ENCODE data around the gene OCLN.
"Not testable (repeated sequence)": the region's sequence is repeated elsewhere in the genome, so short reads cannot be mapped to it uniquely, and the experiment has no call there.

The OCLN gene

GRCh38 chr5:69526660-69527059 lies 34.1 kb downstream of the OCLN start:
- Mint-ChIP-seq H3K27ac (no peak overlapping the region), H3K4me1 (ENCODE audit: low read depth in 2 of 2) (no peaks in the 10 kb centered on the region), H3K4me3 (no peak overlapping the region), H3K36me3 (ENCODE audit: insufficient read depth) (no peaks in the 10 kb centered on the region), H3K27me3 (peaks cover 35 to 44% of the 10 kb centered on the region in 2 donors), H3K9me3 (no peaks in the 10 kb centered on the region)
- no peak for DNase-seq
- ATAC-seq (replicated peaks) = no peak

- Mint-ChIP-seq H3K4me3 (no peak overlapping the region), H3K4me1 (ENCODE audit: low read depth in 2 of 2) (no peaks in the 10 kb centered on the region), H3K27ac (no peak overlapping the region), H3K27me3 (peaks cover 35 to 50% of the 10 kb centered on the region in 2 donors), H3K9me3 (no peaks in the 10 kb centered on the region), H3K36me3 (ENCODE audit: insufficient read depth) (no peaks in the 10 kb centered on the region)
- DNase-seq = no peak
- ATAC-seq (replicated peaks) = no peak
Measured at GRCh38 chr5:69527128-69527770, 34.7 kb downstream of the OCLN start.

- Mint-ChIP-seq H3K4me3 (no peak overlapping the region), H3K27me3 (peaks cover 37 to 53% of the 10 kb centered on the region in 2 donors), H3K9me3 (no peaks in the 10 kb centered on the region), H3K27ac (no peak overlapping the region), H3K36me3 (ENCODE audit: insufficient read depth) (no peaks in the 10 kb centered on the region), H3K4me1 (ENCODE audit: low read depth in 2 of 2) (no peaks in the 10 kb centered on the region)
- DNase-seq (no peak), ATAC-seq (replicated peaks) (no peak)
Measured at GRCh38 chr5:69528035-69528434, 35.4 kb downstream of the OCLN start.

- Mint-ChIP-seq H3K27ac (no peak overlapping the region), H3K4me3 (no peak overlapping the region), H3K4me1 (ENCODE audit: low read depth in 2 of 2) (no peaks in the 10 kb centered on the region), H3K36me3 (ENCODE audit: insufficient read depth) (no peaks in the 10 kb centered on the region), H3K9me3 (no peaks in the 10 kb centered on the region), H3K27me3 (peaks cover 37 to 53% of the 10 kb centered on the region in 2 donors)
- DNase-seq (no peak), ATAC-seq (replicated peaks) (no peak)
Measured at GRCh38 chr5:69528609-69529008, 36.0 kb downstream of the OCLN start.

- Mint-ChIP-seq H3K27me3 (peaks cover 37 to 50% of the 10 kb centered on the region in 2 donors), H3K4me1 (ENCODE audit: low read depth in 2 of 2) (no peaks in the 10 kb centered on the region), H3K9me3 (no peaks in the 10 kb centered on the region), H3K4me3 (no peak overlapping the region), H3K36me3 (ENCODE audit: insufficient read depth) (no peaks in the 10 kb centered on the region), H3K27ac (no peak overlapping the region)
- DNase-seq (no peak), ATAC-seq (replicated peaks) (no peak)
Measured at GRCh38 chr5:69530561-69531405, 38.2 kb downstream of the OCLN start.

GRCh38 chr5:69531406-69531801 lies 38.8 kb downstream of the OCLN start:
- no peak overlapping the region for H3K27ac Mint-ChIP-seq

GRCh38 chr5:69537911-69538310 lies 45.3 kb downstream of the OCLN start:
- H3K27me3 Mint-ChIP-seq; DNase-seq; ATAC-seq (replicated peaks); H3K27ac Mint-ChIP-seq; H3K4me1 Mint-ChIP-seq (ENCODE audit: low read depth in 2 of 2); H3K36me3 Mint-ChIP-seq (ENCODE audit: insufficient read depth); H3K9me3 Mint-ChIP-seq; H3K4me3 Mint-ChIP-seq: not testable (repeated sequence)

More at GRCh38 chr5:69531406-69531801, 38.8 kb downstream of the OCLN start:
- ATAC-seq (replicated peaks) = no peak
- DNase-seq = no peak
- H3K9me3 Mint-ChIP-seq = no peaks in the 10 kb centered on the region
- no peak overlapping the region for H3K4me3 Mint-ChIP-seq
- no peaks in the 10 kb centered on the region for H3K4me1 Mint-ChIP-seq (ENCODE audit: low read depth in 2 of 2)
- H3K27me3 Mint-ChIP-seq = peaks cover 37 to 44% of the 10 kb centered on the region in 2 donors
- no peaks in the 10 kb centered on the region for H3K36me3 Mint-ChIP-seq (ENCODE audit: insufficient read depth)

GRCh38 chr5:69538735-69539134 lies 46.1 kb downstream of the OCLN start:
- not testable (repeated sequence) for H3K4me3 Mint-ChIP-seq; H3K4me1 Mint-ChIP-seq (ENCODE audit: low read depth in 2 of 2); DNase-seq; H3K27ac Mint-ChIP-seq; H3K36me3 Mint-ChIP-seq (ENCODE audit: insufficient read depth); H3K9me3 Mint-ChIP-seq; ATAC-seq (replicated peaks); H3K27me3 Mint-ChIP-seq

GRCh38 chr5:69541347-69541746 lies 48.8 kb downstream of the OCLN start:
- not testable (repeated sequence) for H3K9me3 Mint-ChIP-seq; H3K27me3 Mint-ChIP-seq; H3K4me1 Mint-ChIP-seq (ENCODE audit: low read depth in 2 of 2); H3K36me3 Mint-ChIP-seq (ENCODE audit: insufficient read depth); H3K27ac Mint-ChIP-seq; ATAC-seq (replicated peaks); H3K4me3 Mint-ChIP-seq; DNase-seq

- H3K27me3 Mint-ChIP-seq; ATAC-seq (replicated peaks); H3K4me3 Mint-ChIP-seq; H3K4me1 Mint-ChIP-seq (ENCODE audit: low read depth in 2 of 2); H3K9me3 Mint-ChIP-seq; H3K27ac Mint-ChIP-seq; DNase-seq; H3K36me3 Mint-ChIP-seq (ENCODE audit: insufficient read depth): not testable (repeated sequence)
Measured at GRCh38 chr5:69542838-69543618, 50.4 kb downstream of the OCLN start.

- not testable (repeated sequence) for H3K4me1 Mint-ChIP-seq (ENCODE audit: low read depth in 2 of 2); H3K4me3 Mint-ChIP-seq; ATAC-seq (replicated peaks); H3K27me3 Mint-ChIP-seq; DNase-seq; H3K36me3 Mint-ChIP-seq (ENCODE audit: insufficient read depth); H3K9me3 Mint-ChIP-seq; H3K27ac Mint-ChIP-seq
Measured at GRCh38 chr5:69544602-69545001, 52.0 kb downstream of the OCLN start.

- H3K4me3 Mint-ChIP-seq = peak within 1 kb of the TSS; percentile 80 to 91
- DNase-seq (peak; percentile 53 to 67 (median 62)), ATAC-seq (replicated peaks) (peak; percentile 99)
- H3K4me1 Mint-ChIP-seq (ENCODE audit: low read depth in 2 of 2); H3K9me3 Mint-ChIP-seq; H3K36me3 Mint-ChIP-seq (ENCODE audit: insufficient read depth); H3K27me3 Mint-ChIP-seq: not testable (repeated sequence)
- H3K27ac Mint-ChIP-seq = peak within 1 kb of the TSS; percentile 51 to 56
Measured at GRCh38 chr5:69559908-69560330, 67.3 kb downstream of the OCLN start, which contains the start of gene GTF2H2C. Gene GTF2H2C, plus strand, starts transcription at chr5:69560191. Its CDS starts 4,942 bp downstream, at chr5:69565133.

GRCh38 chr5:69560587-69561431 lies 68.2 kb downstream of the OCLN start:
- not testable (repeated sequence) for H3K27ac Mint-ChIP-seq; H3K36me3 Mint-ChIP-seq (ENCODE audit: insufficient read depth); H3K27me3 Mint-ChIP-seq; ATAC-seq (replicated peaks); DNase-seq; H3K9me3 Mint-ChIP-seq; H3K4me1 Mint-ChIP-seq (ENCODE audit: low read depth in 2 of 2)
- H3K4me3 Mint-ChIP-seq = peak overlapping the region; percentile 34 to 80

Data from effector memory CD8-positive, alpha-beta T cell (primary cell).